Keratinocyte (primary cell): ENCODE data around the gene TSGA10. TPM values are rescaled to one million over a fixed set of nuclear protein-coding genes. Genes with fewer than 3 reads are reported as not detected.

Experiments
- DNase-seq: peaks from one replicate; pipeline ENCODE4 v3.0.0-alpha.2; 2011; ENCODE audit warnings: low read depth, missing footprints, low spot score
- FAIRE-seq: peaks from 2 replicates; lab custom pipeline; 2011; peaks lifted over from hg19 to GRCh38; lab: Jason Lieb, UNC
- H2AFZ ChIP-seq: 2 replicates; pipeline ENCODE4 v1.6.0; 2012; ENCODE audit warnings: low read length, control low read depth, inconsistent platforms; ENCODE audit not compliant: control insufficient read depth
- H3K27ac ChIP-seq: 2 replicates; pipeline ENCODE4 v1.5.1; 2011; ENCODE audit warnings: low read length; ENCODE audit not compliant: control insufficient read depth, insufficient read depth
- H3K27me3 ChIP-seq: 3 replicates; pipeline ENCODE4 v1.6.0; 2011; ENCODE audit warnings: low read length; ENCODE audit not compliant: control insufficient read depth, insufficient read depth; ENCODE audit errors: extremely low read depth
- H3K36me3 ChIP-seq, 2 experiments: 2 replicates in 1 of 2; 3 replicates in 1 of 2; pipeline ENCODE4 v1.5.1; 2011; ENCODE audit warnings: low read length in 2 of 2, mild to moderate bottlenecking in 1 of 2; ENCODE audit not compliant: control insufficient read depth in 2 of 2, insufficient read depth in 2 of 2; ENCODE audit errors: extremely low read depth in 1 of 2
- H3K4me1 ChIP-seq: 3 replicates; pipeline ENCODE4 v1.5.1; 2011; ENCODE audit warnings: low read length; ENCODE audit not compliant: control insufficient read depth, insufficient read depth; ENCODE audit errors: extremely low read depth
- H3K4me2 ChIP-seq: 3 replicates; pipeline ENCODE4 v1.6.0; 2011; ENCODE audit warnings: low read depth, low read length; ENCODE audit not compliant: control insufficient read depth, insufficient read depth; ENCODE audit errors: extremely low read depth
- H3K4me3 ChIP-seq, 3 experiments: fragments of 200-600 bp in 1 of 3; sonication (generic) in 1 of 3; 2 replicates in 2 of 3; 3 replicates in 1 of 3; pipeline ENCODE4 v1.5.1; 2011 to 2016; ENCODE audit warnings: low read length in 3 of 3, mild to moderate bottlenecking in 3 of 3, control low read depth in 2 of 3, inconsistent platforms in 1 of 3, low read depth in 1 of 3, mixed read lengths in 1 of 3, mixed run types in 1 of 3, moderate library complexity in 1 of 3; ENCODE audit not compliant: control insufficient read depth in 2 of 3, insufficient read depth in 2 of 3; ENCODE audit errors: extremely low read depth in 1 of 3
- H3K79me2 ChIP-seq: 2 replicates; pipeline ENCODE4 v1.6.0; 2012; ENCODE audit warnings: low read length; ENCODE audit not compliant: control insufficient read depth, insufficient read depth
- H3K9ac ChIP-seq: 3 replicates; pipeline ENCODE4 v1.6.0; 2011; ENCODE audit warnings: low read length; ENCODE audit not compliant: control insufficient read depth, insufficient read depth; ENCODE audit errors: extremely low read depth
- H3K9me1 ChIP-seq: 3 replicates; pipeline ENCODE4 v1.6.0; 2011; ENCODE audit warnings: low read length; ENCODE audit not compliant: control insufficient read depth, insufficient read depth; ENCODE audit errors: extremely low read depth
- H3K9me3 ChIP-seq: 2 replicates; pipeline ENCODE4 v1.5.1; 2012; ENCODE audit warnings: low read depth, low read length; ENCODE audit not compliant: control insufficient read depth
- H4K20me1 ChIP-seq: 3 replicates; pipeline ENCODE4 v1.6.0; 2011; ENCODE audit warnings: low read length; ENCODE audit not compliant: control insufficient read depth, insufficient read depth; ENCODE audit errors: extremely low read depth
- EZH2 ChIP-seq: IDR thresholded peaks from one replicate; pipeline ENCODE4 v1.6.1; 2012; ENCODE audit warnings: inconsistent platforms, mild to moderate bottlenecking, low read length, moderate library complexity
- dilution Hi-C: fragments of 300-500 bp; cut with MboI; formaldehyde crosslinking; loops from one replicate; pipeline ENCODE4 v1.7.0; 2020; ENCODE audit warnings: low sequenced_read_pairs; ENCODE audit not compliant: extremely low pct_ligation_motif_present
- polyA plus RNA-seq, 5 experiments: library from polyadenylated mRNA; depleted of rRNA in 3 of 5; stranded (reverse) in 3 of 5; stranded (forward) in 1 of 5; unstranded in 1 of 5; fragments of >200 nt; gene quantifications; 1 replicate in 1 of 5; 2 replicates in 3 of 5; 3 replicates in 1 of 5; pipeline versions ENCODE4 v1.2.1 to v1.2.3, GENCODE V29; 2011 to 2012; ENCODE audit warnings: missing spikeins in 2 of 5, low read depth in 1 of 5, low replicate concordance in 1 of 5
- TF ChIP-seq, protein P1 (sequence below), 3 experiments: IDR thresholded peaks in 1 of 3; conservative IDR thresholded peaks in 1 of 3; optimal IDR thresholded peaks in 1 of 3; 2 replicates in 2 of 3; 3 replicates in 1 of 3; pipeline versions ENCODE3 to v1.5.1; 2011; ENCODE audit warnings: low read length in 3 of 3, mild to moderate bottlenecking in 3 of 3, moderate library complexity in 2 of 3, control low read depth in 1 of 3, inconsistent platforms in 1 of 3; ENCODE audit not compliant: insufficient read depth in 2 of 3; ENCODE audit errors: extremely low read depth in 1 of 3

The TSGA10 gene
- polyA plus RNA-seq, 1 donor (not counting 4 experiments of a cell fraction or from before 2014, with no cell fraction given), result 2.4 TPM

DNA sequence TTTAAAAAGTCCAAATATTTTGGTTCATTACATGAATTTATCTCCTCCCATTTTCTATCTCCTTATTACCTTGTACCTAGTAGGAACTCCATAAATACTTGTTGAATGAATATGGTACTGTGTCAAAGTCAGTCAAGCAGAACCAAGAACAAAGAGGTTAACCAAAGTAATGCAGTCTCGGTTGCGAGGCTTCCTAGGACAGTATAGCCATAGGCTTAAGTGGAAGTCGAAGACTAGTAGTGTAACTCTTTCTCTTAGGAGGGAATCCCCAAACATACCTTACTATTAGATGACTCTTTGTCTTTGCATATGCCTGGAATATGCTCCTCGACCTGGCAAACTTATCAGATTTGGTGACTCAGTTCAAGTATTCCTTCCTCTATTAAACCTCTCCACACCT, 4.9 kb upstream of the TSGA10 start:
- FAIRE-seq (no peak), DNase-seq (no peak)
- H3K27ac ChIP-seq, result no peak overlapping the region
- H3K9ac ChIP-seq, result no peak overlapping the region
- no peaks in the 10 kb centered on the region for H3K36me3 ChIP-seq
- H3K4me3 ChIP-seq, result no peak overlapping the region
- no peaks in the 10 kb centered on the region for H3K79me2 ChIP-seq
- H3K9me3 ChIP-seq, result no peaks in the 10 kb centered on the region
- no peak overlapping the region for H3K4me2 ChIP-seq
- H3K9me1 ChIP-seq, result no peaks in the 10 kb centered on the region
- H3K27me3 ChIP-seq, result no peaks in the 10 kb centered on the region
- H2AFZ ChIP-seq, result no peak overlapping the region
- H3K4me1 ChIP-seq, result peaks cover 5% of the 10 kb centered on the region
- no peak for TF ChIP-seq EZH2
- TF ChIP-seq, protein P1, sequence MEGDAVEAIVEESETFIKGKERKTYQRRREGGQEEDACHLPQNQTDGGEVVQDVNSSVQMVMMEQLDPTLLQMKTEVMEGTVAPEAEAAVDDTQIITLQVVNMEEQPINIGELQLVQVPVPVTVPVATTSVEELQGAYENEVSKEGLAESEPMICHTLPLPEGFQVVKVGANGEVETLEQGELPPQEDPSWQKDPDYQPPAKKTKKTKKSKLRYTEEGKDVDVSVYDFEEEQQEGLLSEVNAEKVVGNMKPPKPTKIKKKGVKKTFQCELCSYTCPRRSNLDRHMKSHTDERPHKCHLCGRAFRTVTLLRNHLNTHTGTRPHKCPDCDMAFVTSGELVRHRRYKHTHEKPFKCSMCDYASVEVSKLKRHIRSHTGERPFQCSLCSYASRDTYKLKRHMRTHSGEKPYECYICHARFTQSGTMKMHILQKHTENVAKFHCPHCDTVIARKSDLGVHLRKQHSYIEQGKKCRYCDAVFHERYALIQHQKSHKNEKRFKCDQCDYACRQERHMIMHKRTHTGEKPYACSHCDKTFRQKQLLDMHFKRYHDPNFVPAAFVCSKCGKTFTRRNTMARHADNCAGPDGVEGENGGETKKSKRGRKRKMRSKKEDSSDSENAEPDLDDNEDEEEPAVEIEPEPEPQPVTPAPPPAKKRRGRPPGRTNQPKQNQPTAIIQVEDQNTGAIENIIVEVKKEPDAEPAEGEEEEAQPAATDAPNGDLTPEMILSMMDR (optimal IDR thresholded peaks at IDR 0.05 in 1 of 3, IDR thresholded peaks at IDR 0.05 in 1 of 3, conservative IDR thresholded peaks at IDR 0.05 in 1 of 3; ENCODE audit: extremely low read depth in 1 of 3, insufficient read depth in 2 of 3, low read length in 3 of 3), result no peak
- no peaks in the 10 kb centered on the region for H4K20me1 ChIP-seq
- dilution Hi-C loops, result no loop called here

DNA sequence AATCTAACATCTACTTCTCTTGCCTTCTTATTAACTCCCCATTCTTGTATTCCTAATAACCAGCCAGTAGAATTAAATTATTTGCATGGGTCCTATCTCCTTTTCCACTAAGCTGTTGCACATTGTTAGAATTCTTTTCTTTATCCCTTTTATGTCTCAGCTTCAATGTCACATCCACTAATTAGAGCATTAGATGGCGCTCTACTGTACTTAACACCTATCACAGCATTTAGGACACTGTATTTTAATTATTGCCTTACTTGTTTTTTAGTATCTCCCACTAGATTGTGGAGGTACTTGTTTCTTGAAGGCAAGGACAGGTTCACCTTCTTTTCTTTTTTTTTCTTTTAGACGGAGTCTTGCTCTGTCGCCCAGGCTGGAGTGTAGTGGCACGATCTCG, 3.9 kb upstream of the TSGA10 start:
- H3K36me3 ChIP-seq, result no peaks in the 10 kb centered on the region
- H3K27ac ChIP-seq, result no peak overlapping the region
- H4K20me1 ChIP-seq, result no peaks in the 10 kb centered on the region
- TF ChIP-seq, protein P1 (optimal IDR thresholded peaks at IDR 0.05 in 1 of 3, IDR thresholded peaks at IDR 0.05 in 1 of 3, conservative IDR thresholded peaks at IDR 0.05 in 1 of 3; ENCODE audit: extremely low read depth in 1 of 3, insufficient read depth in 2 of 3, low read length in 3 of 3), result no peak
- TF ChIP-seq EZH2, result no peak
- no peak overlapping the region for H2AFZ ChIP-seq
- no peak for FAIRE-seq
- no peak for DNase-seq
- H3K79me2 ChIP-seq, result no peaks in the 10 kb centered on the region
- no peaks in the 10 kb centered on the region for H3K9me3 ChIP-seq
- H3K4me1 ChIP-seq, result peaks cover 11% of the 10 kb centered on the region
- H3K9ac ChIP-seq, result no peak overlapping the region
- dilution Hi-C loops, result no loop called here
- no peak overlapping the region for H3K4me2 ChIP-seq
- no peak overlapping the region for H3K4me3 ChIP-seq
- no peaks in the 10 kb centered on the region for H3K9me1 ChIP-seq
- no peaks in the 10 kb centered on the region for H3K27me3 ChIP-seq
